ENCODE results near the gene PSMD8. TPM values are rescaled to one million over a fixed set of nuclear protein-coding genes. Genes with fewer than 3 reads are reported as not detected.

Gene PSMD8
- total RNA-seq, 2 experiments from 2014 or later = 169 to 238 TPM

DNA sequence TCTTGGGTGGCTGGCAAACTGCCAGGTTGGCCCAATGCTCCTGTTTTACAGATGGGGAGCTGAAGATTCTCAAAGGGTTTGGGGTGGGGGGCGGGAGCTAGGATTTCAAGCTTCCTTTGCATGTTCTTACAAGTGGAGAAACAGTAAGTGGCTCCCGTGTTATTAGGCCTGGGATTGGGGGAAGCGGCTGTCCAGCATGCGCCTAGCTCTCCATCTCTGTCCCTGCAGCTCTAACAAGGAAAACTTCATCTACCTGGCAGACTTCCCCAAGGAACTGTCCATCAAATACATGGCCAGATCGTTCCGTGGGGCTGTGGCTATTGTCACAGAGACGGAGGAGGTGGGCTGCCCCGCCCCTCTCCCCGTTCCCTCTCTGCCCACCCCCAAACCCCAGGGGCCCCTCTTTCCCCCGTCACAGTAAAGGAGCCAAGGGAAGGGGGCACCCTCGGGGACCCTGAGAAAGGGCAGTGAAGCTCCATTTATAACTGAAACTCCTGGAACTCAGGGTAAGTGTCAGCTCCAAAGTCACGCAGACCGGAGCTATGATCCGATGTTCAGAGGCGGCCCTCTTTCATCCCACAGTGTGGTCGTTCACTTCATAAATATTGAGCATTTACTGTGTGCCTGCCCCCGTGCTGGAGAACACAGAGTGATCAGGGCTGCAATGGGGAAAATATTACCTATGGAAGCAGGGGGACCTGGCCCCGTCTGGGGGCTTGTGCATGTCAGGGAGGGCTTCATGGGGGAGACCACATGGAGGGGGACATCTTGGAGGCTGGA lies 14.9 kb upstream of the PSMD8 start:
- intact Hi-C loops (cut with micrococcal nuclease; ENCODE audit: unreplicated experiment) = no loop called here
- no peak overlapping the region for H2AFZ ChIP-seq (ENCODE audit: low read length)
- H3K4me3 ChIP-seq (ENCODE audit: low read depth, low read length, poor library complexity, severe bottlenecking) = no peak overlapping the region
- H3K36me3 ChIP-seq (ENCODE audit: insufficient read depth, low read length) = no peaks in the 10 kb centered on the region
- no peak for DNase-seq (ENCODE audit: low spot score)
- H3K4me1 ChIP-seq (ENCODE audit: insufficient read depth, low read length, poor library complexity, severe bottlenecking) = peaks cover 11% of the 10 kb centered on the region
- TF ChIP-seq, protein P1, sequence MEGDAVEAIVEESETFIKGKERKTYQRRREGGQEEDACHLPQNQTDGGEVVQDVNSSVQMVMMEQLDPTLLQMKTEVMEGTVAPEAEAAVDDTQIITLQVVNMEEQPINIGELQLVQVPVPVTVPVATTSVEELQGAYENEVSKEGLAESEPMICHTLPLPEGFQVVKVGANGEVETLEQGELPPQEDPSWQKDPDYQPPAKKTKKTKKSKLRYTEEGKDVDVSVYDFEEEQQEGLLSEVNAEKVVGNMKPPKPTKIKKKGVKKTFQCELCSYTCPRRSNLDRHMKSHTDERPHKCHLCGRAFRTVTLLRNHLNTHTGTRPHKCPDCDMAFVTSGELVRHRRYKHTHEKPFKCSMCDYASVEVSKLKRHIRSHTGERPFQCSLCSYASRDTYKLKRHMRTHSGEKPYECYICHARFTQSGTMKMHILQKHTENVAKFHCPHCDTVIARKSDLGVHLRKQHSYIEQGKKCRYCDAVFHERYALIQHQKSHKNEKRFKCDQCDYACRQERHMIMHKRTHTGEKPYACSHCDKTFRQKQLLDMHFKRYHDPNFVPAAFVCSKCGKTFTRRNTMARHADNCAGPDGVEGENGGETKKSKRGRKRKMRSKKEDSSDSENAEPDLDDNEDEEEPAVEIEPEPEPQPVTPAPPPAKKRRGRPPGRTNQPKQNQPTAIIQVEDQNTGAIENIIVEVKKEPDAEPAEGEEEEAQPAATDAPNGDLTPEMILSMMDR (conservative IDR thresholded peaks at IDR 0.05; ENCODE audit: low read length) = no peak
- no peak for TF ChIP-seq EZH2phosphoT487 (IDR thresholded peaks at IDR 0.05; ENCODE audit: borderline replicate concordance, low read depth, low read length)
- BruUV-seq (replicated peaks) = no TSS peak
- ChIA-PET POLR2A (interaction anchor here (1.8 kb wide), 1 partner anchor 15 kb away, joined by 10 read pairs; the partner anchor contains the start of gene PSMD8), CTCF (ENCODE audit: unreplicated experiment) (interaction anchor here (1.0 kb wide), 1 partner anchor 15 kb away, joined by 11 read pairs; the partner anchor contains the start of gene PSMD8)
- no peak overlapping the region for H3K27ac ChIP-seq (ENCODE audit: low read depth, low read length, poor library complexity, severe bottlenecking)
- no peaks in the 10 kb centered on the region for H3K79me2 ChIP-seq (ENCODE audit: insufficient read depth, low read depth, low read length)
- H3K4me2 ChIP-seq (ENCODE audit: low read length) = no peak overlapping the region
- no peaks in the 10 kb centered on the region for H3K9me3 ChIP-seq (ENCODE audit: low read length)
- H3K9me2 ChIP-seq (ENCODE audit: insufficient read depth, low read length) = no peaks in the 10 kb centered on the region
- no peaks in the 10 kb centered on the region for H4K20me1 ChIP-seq (ENCODE audit: insufficient read depth, low read length)

DNA sequence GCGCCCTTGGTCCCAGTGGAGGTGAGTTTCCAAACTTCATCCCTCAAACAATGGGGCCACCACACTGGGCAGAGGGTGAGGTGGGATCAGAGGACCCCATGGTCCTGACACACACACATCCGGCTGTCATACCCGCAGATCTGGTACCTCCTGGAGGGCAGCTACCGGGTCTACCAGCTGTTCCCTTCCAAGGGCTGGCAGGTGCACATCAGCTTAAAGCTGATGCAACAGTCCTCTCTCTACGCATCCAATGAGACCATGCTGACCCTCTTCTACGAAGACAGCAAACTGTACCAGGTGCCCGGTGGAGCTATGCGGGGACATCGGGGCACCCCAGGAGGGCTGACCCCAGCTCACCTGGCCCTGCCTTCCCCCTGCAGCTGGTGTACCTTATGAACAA lies 14.0 kb upstream of the PSMD8 start:
- no peaks in the 10 kb centered on the region for H4K20me1 ChIP-seq (ENCODE audit: insufficient read depth, low read length)
- intact Hi-C loops (cut with micrococcal nuclease; ENCODE audit: unreplicated experiment) = no loop called here
- peak; percentile 54 for DNase-seq (ENCODE audit: low spot score)
- H3K4me2 ChIP-seq (ENCODE audit: low read length) = no peak overlapping the region
- ChIA-PET CTCF (ENCODE audit: unreplicated experiment) (no interaction called here), POLR2A (interaction anchor here (0.6 to 1.8 kb wide), 2 partner anchors 14 to 139 kb away, joined by 3 to 10 read pairs; partner anchors contain the start of gene PSMD8)
- no peaks in the 10 kb centered on the region for H3K9me3 ChIP-seq (ENCODE audit: low read length)
- no peaks in the 10 kb centered on the region for H3K36me3 ChIP-seq (ENCODE audit: insufficient read depth, low read length)
- H3K9me2 ChIP-seq (ENCODE audit: insufficient read depth, low read length) = no peaks in the 10 kb centered on the region
- H2AFZ ChIP-seq (ENCODE audit: low read length) = no peak overlapping the region
- peaks cover 11% of the 10 kb centered on the region for H3K4me1 ChIP-seq (ENCODE audit: insufficient read depth, low read length, poor library complexity, severe bottlenecking)
- no peak overlapping the region for H3K4me3 ChIP-seq (ENCODE audit: low read depth, low read length, poor library complexity, severe bottlenecking)
- no TSS peak for BruUV-seq (replicated peaks)
- no peak overlapping the region for H3K27ac ChIP-seq (ENCODE audit: low read depth, low read length, poor library complexity, severe bottlenecking)
- TF ChIP-seq, protein P1 (conservative IDR thresholded peaks at IDR 0.05; ENCODE audit: low read length) = no peak
- TF ChIP-seq EZH2phosphoT487 (IDR thresholded peaks at IDR 0.05; ENCODE audit: borderline replicate concordance, low read depth, low read length) = no peak
- no peaks in the 10 kb centered on the region for H3K79me2 ChIP-seq (ENCODE audit: insufficient read depth, low read depth, low read length)
